ENCODE data around the gene TNFRSF6B.
"Not testable (repeated sequence)": the region's sequence is repeated elsewhere in the genome, so short reads cannot be mapped to it uniquely, and the experiment has no call there.

Gene TNFRSF6B, protein sequence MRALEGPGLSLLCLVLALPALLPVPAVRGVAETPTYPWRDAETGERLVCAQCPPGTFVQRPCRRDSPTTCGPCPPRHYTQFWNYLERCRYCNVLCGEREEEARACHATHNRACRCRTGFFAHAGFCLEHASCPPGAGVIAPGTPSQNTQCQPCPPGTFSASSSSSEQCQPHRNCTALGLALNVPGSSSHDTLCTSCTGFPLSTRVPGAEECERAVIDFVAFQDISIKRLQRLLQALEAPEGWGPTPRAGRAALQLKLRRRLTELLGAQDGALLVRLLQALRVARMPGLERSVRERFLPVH

DNA sequence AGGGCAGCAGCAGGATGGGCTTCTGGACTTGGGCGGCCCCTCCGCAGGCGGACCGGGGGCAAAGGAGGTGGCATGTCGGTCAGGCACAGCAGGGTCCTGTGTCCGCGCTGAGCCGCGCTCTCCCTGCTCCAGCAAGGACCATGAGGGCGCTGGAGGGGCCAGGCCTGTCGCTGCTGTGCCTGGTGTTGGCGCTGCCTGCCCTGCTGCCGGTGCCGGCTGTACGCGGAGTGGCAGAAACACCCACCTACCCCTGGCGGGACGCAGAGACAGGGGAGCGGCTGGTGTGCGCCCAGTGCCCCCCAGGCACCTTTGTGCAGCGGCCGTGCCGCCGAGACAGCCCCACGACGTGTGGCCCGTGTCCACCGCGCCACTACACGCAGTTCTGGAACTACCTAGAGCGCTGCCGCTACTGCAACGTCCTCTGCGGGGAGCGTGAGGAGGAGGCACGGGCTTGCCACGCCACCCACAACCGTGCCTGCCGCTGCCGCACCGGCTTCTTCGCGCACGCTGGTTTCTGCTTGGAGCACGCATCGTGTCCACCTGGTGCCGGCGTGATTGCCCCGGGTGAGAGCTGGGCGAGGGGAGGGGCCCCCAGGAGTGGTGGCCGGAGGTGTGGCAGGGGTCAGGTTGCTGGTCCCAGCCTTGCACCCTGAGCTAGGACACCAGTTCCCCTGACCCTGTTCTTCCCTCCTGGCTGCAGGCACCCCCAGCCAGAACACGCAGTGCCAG, at the start of gene TNFRSF6B:
Gene TNFRSF6B (plus strand): TSS at position 25 of the 729 bp plus-strand sequence. CDS start 116 bp downstream, at position 141.
- FAIRE-seq (no peak), DNase-seq (ENCODE audit: insufficient read length, low spot score) (no peak)
- no peak; the same call in 1 of the 2 replicates for TF ChIP-seq POLR2A (IDR thresholded peaks at IDR 0.05; ENCODE audit: low read depth, low read length)

DNA sequence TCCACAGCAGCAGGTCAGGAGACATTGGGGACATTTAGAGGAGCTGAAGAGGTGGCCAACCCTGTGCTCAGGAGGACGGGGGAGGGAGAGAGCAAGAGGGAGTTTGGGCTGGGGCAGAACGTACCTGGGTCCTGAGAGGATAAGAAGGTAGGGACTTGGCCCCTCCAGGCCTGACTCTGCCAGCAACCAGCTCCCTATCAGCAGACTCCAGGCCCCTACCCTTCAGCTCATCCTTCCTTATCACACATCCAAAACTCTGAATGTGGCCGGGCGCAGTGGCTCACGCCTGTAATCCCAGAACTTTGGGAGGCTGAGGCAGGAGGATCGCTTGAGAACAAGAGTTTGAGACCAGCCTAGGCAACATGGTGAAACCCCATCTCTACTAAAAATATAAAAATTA, 48.3 kb upstream of the TNFRSF6B start:
- FAIRE-seq (no peak), DNase-seq (ENCODE audit: insufficient read length, low spot score) (no peak)
- TF ChIP-seq POLR2A (IDR thresholded peaks at IDR 0.05; ENCODE audit: low read depth, low read length): no peak

DNA sequence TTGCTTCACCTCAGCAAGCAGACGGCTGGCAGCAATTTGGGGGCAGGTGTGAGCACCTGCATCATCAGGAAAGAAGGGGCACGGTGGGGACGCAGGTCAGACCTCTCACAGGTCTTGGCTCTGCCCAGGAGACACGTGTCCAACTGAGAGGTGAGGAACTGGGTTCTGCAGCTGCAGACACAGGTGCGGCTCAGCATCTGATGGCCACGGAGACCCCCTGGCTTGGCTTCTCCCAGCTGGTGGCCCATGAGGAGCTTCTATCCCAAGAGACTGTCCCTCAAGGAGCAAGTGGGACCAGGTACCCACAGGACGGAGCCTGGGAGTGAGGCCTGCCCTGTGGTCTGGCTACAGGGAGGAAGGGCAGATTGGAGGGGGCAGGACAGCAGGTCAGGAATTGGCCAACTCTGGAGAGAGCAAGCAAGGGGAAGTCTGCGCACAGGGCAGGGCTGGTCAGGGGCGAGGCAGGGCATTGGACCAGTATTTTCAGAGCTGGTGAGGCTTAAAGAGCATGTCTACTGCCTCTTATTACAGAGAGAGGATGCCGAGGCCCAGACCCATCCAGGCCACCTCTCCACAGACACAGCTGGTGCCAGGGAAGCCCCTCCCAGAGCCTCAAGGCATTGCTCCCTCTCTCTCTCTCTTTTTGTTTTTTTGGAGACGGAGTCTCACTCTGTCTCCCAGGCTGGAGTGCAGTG, 47.4 kb upstream of the TNFRSF6B start:
- FAIRE-seq: no peak
- DNase-seq (ENCODE audit: insufficient read length, low spot score): no peak
- TF ChIP-seq POLR2A (IDR thresholded peaks at IDR 0.05; ENCODE audit: low read depth, low read length): no peak

DNA sequence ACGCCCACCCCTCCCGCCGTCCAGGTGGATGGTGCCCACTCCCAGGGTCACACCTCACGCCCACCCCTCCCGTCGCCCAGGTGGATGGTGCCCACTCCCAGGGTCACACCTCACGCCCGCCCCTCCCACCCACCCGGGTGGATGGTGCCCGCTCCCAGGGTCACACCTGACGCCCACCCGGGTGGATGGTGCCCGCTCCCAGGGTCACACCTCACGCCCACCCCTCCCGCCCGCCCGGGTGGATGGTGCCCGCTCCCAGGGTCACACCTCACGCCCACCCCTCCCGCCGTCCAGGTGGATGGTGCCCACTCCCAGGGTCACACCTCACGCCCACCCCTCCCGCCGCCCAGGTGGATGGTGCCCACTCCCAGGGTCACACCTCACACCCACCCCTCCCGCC, 46.0 kb upstream of the TNFRSF6B start:
- FAIRE-seq; DNase-seq (ENCODE audit: insufficient read length, low spot score): not testable (repeated sequence)

DNA sequence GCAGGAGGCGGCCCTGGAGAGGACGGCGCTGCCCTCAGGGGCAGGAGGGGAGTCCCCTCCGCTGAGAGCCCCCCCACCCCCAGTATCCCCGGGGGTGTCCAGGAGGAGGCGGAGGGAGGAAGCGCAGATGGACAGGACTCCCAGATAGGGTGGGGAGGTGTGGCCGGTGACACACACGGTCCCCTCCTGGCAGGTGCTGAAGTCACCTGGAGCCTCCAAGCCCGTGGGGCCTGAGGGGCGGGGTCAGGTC, 44.6 kb upstream of the TNFRSF6B start:
- DNase-seq (ENCODE audit: insufficient read length, low spot score): no peak
- TF ChIP-seq POLR2A (IDR thresholded peaks at IDR 0.05; ENCODE audit: low read depth, low read length): no peak
- no peak for FAIRE-seq

DNA sequence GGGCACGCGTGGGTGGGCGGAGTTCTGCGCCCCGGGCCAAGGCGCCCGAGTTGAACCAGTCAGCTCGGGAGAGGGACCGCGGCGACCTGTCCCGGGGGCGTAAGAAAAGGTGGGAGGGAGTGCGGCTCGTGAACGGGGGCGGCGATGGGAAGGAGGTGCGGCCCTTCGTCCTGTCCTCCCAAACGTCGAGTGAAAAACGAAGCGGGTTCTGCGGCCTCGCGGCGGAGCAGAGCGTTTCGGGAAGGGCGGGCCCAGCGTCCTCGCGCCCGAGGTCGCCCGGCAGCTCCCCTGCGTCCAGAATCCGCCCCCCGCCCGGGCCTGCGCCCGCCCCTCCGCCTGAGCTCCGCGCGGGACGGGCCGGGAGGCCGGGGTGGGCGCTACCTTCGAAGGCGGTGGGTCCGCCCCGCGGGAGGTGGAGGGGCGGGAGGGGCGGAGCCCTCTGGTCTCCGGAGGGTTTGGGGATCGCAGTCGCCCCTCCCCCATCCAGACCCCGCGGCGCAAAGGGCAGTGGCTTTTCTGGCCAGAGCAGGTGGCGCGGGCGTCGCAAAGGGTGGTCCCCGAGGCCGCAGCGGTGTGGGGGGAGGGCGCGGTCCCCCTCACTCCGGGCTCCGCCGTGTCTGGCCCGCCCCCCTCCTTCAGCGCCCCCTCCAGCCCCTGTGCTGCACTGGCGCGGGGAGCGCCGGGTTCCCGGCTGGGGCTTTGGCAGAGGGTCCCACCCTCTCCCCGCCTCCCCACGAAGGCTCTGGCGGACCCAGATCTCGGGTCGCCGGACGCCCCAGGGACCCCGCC, 44.1 kb upstream of the TNFRSF6B start:
- FAIRE-seq (no peak), DNase-seq (ENCODE audit: insufficient read length, low spot score) (no peak)
- no peak for TF ChIP-seq POLR2A (IDR thresholded peaks at IDR 0.05; ENCODE audit: low read depth, low read length)

DNA sequence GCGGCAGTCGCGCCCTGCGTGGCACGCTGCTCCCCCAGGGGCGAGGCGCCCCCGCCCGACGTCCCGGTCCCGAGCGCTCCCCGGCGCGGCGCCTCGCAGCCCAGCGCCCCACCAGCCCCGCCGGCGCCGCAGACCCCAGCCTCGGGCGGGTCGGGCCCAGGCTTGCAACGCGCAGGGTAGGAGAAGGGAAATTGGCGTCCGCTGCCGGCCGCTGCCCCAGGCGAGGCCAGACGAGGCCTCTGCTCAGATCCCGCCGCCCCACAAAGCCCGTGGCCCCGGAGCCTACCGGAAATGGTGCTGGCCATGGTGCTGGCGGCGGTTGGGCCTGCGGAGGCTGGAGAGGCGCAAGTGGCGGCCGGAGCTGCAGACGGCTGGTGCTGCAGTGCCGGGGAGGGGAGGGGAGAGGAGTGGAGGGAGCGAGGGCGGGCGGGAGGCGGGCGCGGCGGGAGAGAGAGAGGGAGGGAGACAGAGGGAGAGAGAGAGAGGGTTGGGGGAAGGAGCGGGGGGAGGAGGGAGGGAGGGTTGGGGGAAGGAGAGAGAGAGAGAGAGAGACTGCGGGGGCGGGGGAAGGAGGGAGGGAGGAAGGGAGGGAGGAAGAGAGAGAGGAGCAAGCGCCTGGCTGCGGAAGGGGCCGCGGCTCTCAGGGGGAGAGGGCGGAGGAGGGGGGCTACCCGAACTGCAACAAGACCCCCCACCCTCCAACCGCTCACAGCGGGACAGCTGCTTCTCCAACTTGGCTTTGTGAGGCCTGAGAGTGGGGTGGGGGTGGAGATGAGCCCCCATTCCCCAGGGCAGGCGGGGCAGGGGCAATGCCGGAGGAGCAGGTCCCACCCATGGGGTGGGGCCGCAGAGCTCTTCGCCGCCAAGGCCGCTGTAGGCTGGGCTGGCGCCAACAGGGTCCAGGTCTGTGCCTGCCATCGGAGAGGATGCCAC, 43.1 kb upstream of the TNFRSF6B start, which contains the start of gene STMN3:
Gene STMN3 (minus strand): TSS at position 384 of the 933 bp plus-strand sequence. CDS start 79 bp downstream, at position 305.
- DNase-seq (ENCODE audit: insufficient read length, low spot score) (peak; percentile 84), FAIRE-seq (no peak)
- TF ChIP-seq POLR2A (IDR thresholded peaks at IDR 0.05; ENCODE audit: low read depth, low read length): no peak

DNA sequence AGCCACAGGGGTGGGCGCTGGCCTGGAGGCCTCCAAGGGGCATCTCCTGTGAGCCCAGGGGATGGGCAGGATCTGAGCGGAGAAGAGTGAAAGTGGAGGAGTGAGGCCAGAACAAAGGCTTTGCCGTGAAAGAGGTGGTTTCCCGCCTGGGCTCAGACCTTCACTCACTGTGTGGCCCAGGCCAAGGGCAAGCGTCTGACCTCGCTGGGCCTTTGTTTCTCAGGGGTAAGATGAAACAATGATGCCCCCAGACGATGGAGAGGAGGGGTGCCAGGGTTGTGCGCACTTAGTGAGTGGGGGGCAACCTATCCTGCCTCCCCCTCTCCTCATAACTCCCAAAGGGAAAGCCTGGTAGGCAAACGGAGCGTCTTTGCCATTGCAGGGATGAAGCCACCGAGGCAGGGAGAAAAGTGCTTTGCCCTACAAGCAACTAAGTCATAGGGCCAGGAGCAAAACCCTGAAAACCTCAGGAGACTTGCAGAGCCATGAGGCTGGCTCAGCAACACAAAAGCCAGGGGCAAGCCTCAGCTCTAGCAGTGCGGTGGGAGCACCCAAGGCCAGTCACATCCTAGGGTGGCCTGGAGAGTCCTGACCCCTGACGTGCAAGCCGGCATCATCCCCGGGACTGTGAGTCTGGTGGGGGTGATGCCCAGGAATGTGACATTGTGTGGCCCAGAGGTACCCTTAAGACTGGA, 42.3 kb upstream of the TNFRSF6B start:
- FAIRE-seq (no peak), DNase-seq (ENCODE audit: insufficient read length, low spot score) (no peak)
- TF ChIP-seq POLR2A (IDR thresholded peaks at IDR 0.05; ENCODE audit: low read depth, low read length): no peak

DNA sequence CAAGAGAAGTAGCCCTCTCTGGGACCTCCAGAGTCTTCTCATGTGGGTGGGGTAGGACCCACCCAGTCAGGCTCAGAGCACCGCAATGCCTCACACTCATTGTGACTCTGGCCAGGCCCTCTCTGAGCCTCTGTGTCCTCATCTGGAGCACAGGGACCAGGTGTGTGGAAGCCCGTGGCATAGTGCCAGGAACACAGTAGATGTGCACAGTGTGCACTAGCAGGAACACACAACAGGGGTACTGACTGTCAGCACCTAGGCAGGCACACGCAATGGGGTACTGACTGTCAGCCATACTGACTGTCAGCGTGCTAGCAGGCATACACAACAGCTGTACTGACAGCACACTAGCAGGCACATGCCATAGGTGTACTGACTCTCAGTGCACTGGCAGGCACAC, 41.2 kb upstream of the TNFRSF6B start:
- DNase-seq (ENCODE audit: insufficient read length, low spot score) (no peak), FAIRE-seq (no peak)
- no peak for TF ChIP-seq POLR2A (IDR thresholded peaks at IDR 0.05; ENCODE audit: low read depth, low read length)

DNA sequence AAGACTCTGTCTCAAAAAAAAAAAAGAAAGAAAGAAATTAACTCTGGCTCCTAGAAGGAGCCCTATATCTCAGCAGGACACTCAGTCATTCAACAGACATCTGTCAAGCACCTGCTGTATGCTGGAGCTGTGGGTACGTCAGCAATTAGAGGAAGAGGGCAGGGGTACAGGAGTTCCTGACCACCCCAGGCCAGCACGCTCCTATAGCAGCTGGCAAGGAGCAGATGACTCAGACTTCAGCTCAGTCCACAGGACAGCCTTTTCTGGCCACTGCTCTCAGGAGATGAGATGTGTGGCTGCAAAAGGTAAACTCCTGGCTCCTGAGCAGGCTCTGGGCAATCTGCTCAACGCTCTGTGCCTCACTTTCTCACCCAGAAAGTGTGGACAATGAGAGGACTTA, 40.0 kb upstream of the TNFRSF6B start:
- no peak for TF ChIP-seq POLR2A (IDR thresholded peaks at IDR 0.05; ENCODE audit: low read depth, low read length)
- DNase-seq (ENCODE audit: insufficient read length, low spot score) (no peak), FAIRE-seq (no peak)

DNA sequence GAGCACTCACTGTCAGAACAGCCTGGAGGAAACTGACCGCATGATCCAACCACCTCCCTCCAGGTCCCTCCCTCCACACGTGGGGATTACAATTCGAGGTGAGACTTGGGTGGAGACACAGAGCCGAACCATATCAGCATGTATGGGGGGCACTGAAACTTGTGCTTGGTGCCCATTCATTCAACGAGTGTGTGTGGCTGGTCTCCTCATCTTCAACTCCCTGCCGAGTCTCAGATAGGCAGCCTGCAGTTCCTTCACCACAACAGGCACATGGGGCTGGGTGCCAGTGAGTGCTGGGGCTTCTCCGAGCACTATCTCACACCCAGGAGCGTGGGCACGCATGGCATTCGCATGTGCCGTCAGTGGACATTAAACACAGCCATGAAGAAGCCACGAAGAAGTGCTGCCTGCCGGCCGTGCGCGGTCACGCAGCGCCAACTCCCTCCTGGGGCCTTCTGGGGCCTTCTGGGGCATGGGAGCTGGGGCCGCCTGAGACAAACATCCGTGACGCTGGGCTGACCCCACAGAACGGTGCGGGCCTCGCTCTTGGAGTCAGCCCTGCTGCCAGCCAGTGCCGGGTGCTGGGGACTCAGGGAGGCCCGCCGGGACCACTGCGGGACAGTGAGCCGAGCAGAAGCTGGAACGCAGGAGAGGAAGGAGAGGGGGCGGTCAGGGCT, 39.1 kb upstream of the TNFRSF6B start:
- FAIRE-seq: no peak
- TF ChIP-seq POLR2A (IDR thresholded peaks at IDR 0.05; ENCODE audit: low read depth, low read length): no peak
- no peak for DNase-seq (ENCODE audit: insufficient read length, low spot score)

Data from H54 (cell line).